Measurements from ENCODE around the gene CCL27. TPM values are rescaled to one million over a fixed set of nuclear protein-coding genes. Genes with fewer than 3 reads are reported as not detected.

CCL27 gene
- 0.40 TPM for polyA plus RNA-seq (2013, experiment 1 of 2; ENCODE audit: insufficient read length)
- 0.30 TPM for polyA plus RNA-seq (2013, experiment 2 of 2; ENCODE audit: insufficient read length)

- DNase-seq = no peak
Measured at GRCh38 chr9:34662526-34663302, at the start of gene CCL27. Gene CCL27 (minus strand): TSS chr9:34662657. CDS start chr9:34662633, 24 bp downstream.

GRCh38 chr9:34712140-34712539 is 49.7 kb upstream of the CCL27 start:
- DNase-seq = no peak

GRCh38 chr9:34710023-34710422 is 47.6 kb upstream of the CCL27 start, which contains the start of gene CCL21:
Gene CCL21 (minus strand): TSS chr9:34710136. CDS start chr9:34710066, 70 bp downstream.
- DNase-seq = no peak

- no peak for DNase-seq
Measured at GRCh38 chr9:34709196-34709978, 46.9 kb upstream of the CCL27 start.

- no peak for DNase-seq
Measured at GRCh38 chr9:34707130-34707529, 44.7 kb upstream of the CCL27 start.

GRCh38 chr9:34701769-34702736 is 39.6 kb upstream of the CCL27 start:
- DNase-seq = peak; percentile 68

- peak; percentile 63 for DNase-seq
Measured at GRCh38 chr9:34701023-34701768, 38.7 kb upstream of the CCL27 start.

- no peak for DNase-seq
Measured at GRCh38 chr9:34694811-34695210, 32.4 kb upstream of the CCL27 start.

GRCh38 chr9:34693560-34693959 is 31.1 kb upstream of the CCL27 start:
- DNase-seq = no peak

GRCh38 chr9:34691936-34692315 is 29.5 kb upstream of the CCL27 start:
- no peak for DNase-seq

- DNase-seq = no peak
Measured at GRCh38 chr9:34690983-34691935, 28.8 kb upstream of the CCL27 start, which contains the start of gene CCL19. Gene CCL19 (minus strand): TSS chr9:34691276. CDS start chr9:34691139, 137 bp downstream.

GRCh38 chr9:34689512-34689911 is 27.1 kb upstream of the CCL27 start:
- no peak for DNase-seq

GRCh38 chr9:34689116-34689470 is 26.6 kb upstream of the CCL27 start:
- no peak for DNase-seq

- no peak for DNase-seq
Measured at GRCh38 chr9:34688329-34689115, 26.1 kb upstream of the CCL27 start.

- DNase-seq = no peak
Measured at GRCh38 chr9:34687276-34688030, 25.0 kb upstream of the CCL27 start.

GRCh38 chr9:34686732-34687131 is 24.3 kb upstream of the CCL27 start:
- no peak for DNase-seq

- peak; percentile 22 for DNase-seq
Measured at GRCh38 chr9:34686231-34686630, 23.8 kb upstream of the CCL27 start.

GRCh38 chr9:34685591-34685990 is 23.1 kb upstream of the CCL27 start:
- no peak for DNase-seq

GRCh38 chr9:34684816-34685215 is 22.4 kb upstream of the CCL27 start:
- DNase-seq = no peak

All from fibroblast of skin of back (primary cell).